Central memory CD8-positive, alpha-beta T cell (primary cell): ENCODE measurements around the gene STRIP1.

Experiments used
- ATAC-seq: fragments of 150-1000 bp; cut with Tn5 transposase; replicated peaks from 2 replicates; pipeline ENCODE4 v1.10.0; 2022; ENCODE audit warnings: mild to moderate bottlenecking, moderate FRiP score, moderate number of reproducible peaks; ENCODE audit not compliant: poor library complexity, severe bottlenecking; ENCODE audit errors: extremely low read depth
- DNase-seq, 2 donors: peaks; one replicate each; pipeline ENCODE4 v3.0.0; 2021; ENCODE audit warnings: low spot score in 2 of 2
- H3K27ac Mint-ChIP-seq: one replicate; pipeline ENCODE4 v1.8.0; 2022; ENCODE audit warnings: low read depth, mild to moderate bottlenecking, moderate library complexity, mixed read lengths
- H3K27me3 Mint-ChIP-seq: one replicate; pipeline ENCODE4 v1.8.0; 2022; ENCODE audit warnings: mixed read lengths
- H3K36me3 Mint-ChIP-seq: one replicate; pipeline ENCODE4 v1.8.0; 2022; ENCODE audit warnings: mild to moderate bottlenecking, moderate library complexity, mixed read lengths; ENCODE audit not compliant: insufficient read depth
- H3K4me1 Mint-ChIP-seq: one replicate; pipeline ENCODE4 v1.8.0; 2022; ENCODE audit warnings: mixed read lengths
- H3K4me3 Mint-ChIP-seq: one replicate; pipeline ENCODE4 v1.8.0; 2022; ENCODE audit warnings: mild to moderate bottlenecking, moderate library complexity, mixed read lengths
- H3K9me3 Mint-ChIP-seq: one replicate; pipeline ENCODE4 v1.8.0; 2022; ENCODE audit warnings: mixed read lengths

The STRIP1 gene

DNA sequence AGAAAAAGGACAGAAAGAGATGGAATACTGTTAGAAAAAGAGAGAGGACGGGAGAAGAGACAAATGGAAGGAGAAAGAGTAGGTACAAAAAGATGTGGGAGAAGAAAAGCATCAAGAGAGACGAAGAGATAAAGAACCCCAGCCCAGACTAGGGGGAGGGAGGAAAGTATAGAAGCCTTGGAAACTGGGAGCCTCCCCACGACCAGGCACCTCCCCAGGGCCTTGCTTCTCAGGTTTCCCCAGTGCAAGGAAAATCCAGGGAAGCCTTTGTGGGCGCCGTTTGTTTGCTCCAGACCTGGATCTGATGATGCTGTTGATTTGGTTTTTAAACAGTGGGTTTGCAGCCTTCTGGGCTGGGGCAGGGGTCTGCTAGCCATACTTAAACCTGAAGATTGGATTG is 51.2 kb downstream of the STRIP1 start:
- DNase-seq (no peak), ATAC-seq (no peak)
- Mint-ChIP-seq H3K4me1 (peaks cover 19% of the 10 kb centered on the region), H3K9me3 (no peaks in the 10 kb centered on the region), H3K4me3 (no peak overlapping the region), H3K27me3 (peaks cover 81% of the 10 kb centered on the region), H3K36me3 (peaks cover 4% of the 10 kb centered on the region), H3K27ac (no peak overlapping the region)

GRCh38 chr1:110086961-110087360 is 52.5 kb downstream of the STRIP1 start:
- peaks cover 75% of the 10 kb centered on the region for H3K27me3 Mint-ChIP-seq
- H3K9me3 Mint-ChIP-seq = no peaks in the 10 kb centered on the region
- no peak for ATAC-seq
- H3K27ac Mint-ChIP-seq = no peak overlapping the region
- peaks cover 4% of the 10 kb centered on the region for H3K36me3 Mint-ChIP-seq
- DNase-seq = no peak
- no peak overlapping the region for H3K4me3 Mint-ChIP-seq
- H3K4me1 Mint-ChIP-seq = peaks cover 19% of the 10 kb centered on the region

DNA sequence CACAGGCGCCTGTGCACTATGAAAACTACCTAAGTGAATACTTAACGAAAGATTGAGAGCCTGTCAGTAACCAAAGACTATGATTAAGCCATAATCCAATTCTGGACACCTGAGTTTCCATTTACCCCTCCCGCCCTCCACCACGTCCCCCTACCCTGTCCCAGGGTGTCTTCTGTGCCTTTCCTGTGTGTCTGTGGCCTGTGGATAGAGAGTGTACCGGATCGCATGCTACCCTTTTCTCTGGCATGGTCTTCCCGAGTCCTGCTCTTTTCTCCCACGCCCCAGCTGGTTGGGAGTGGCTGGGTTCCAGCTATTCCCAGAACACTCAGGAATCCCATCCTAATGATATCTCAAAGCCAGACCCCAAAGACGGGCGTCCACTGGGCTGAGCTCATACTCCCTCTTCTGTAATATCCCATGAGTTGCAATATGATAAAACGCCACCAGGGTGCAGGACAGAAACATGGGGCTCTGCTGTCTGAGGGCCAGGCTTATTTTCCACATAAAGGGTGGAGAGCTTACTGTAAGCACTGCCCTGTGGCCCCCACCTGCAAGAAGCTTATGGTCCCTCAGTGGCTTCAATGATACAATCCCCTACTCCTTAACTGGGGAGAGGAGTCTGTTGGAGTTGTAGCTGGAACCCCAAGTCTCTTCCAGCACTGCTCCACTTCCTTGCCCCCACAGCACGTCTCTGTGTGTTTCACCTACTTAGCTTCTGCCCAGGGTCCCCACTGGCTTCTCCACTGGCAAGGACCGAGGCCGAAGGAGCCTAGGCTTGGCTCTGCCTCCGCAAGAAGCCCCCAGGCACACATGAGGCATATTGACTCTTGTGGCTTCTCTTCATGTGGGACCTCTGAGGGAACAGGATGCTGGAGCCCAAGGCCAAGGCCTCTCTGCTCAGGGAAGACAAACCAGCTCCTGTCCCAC is 53.7 kb downstream of the STRIP1 start:
- DNase-seq = no peak
- peaks cover 18% of the 10 kb centered on the region for H3K4me1 Mint-ChIP-seq
- H3K27me3 Mint-ChIP-seq = peaks cover 74% of the 10 kb centered on the region
- H3K9me3 Mint-ChIP-seq = no peaks in the 10 kb centered on the region
- H3K4me3 Mint-ChIP-seq = no peak overlapping the region
- H3K27ac Mint-ChIP-seq = no peak overlapping the region
- H3K36me3 Mint-ChIP-seq = peaks cover 4% of the 10 kb centered on the region
- peak; percentile 63 for ATAC-seq

- Mint-ChIP-seq H3K27me3 (peaks cover 66% of the 10 kb centered on the region), H3K4me1 (peaks cover 11% of the 10 kb centered on the region), H3K36me3 (peaks cover 5% of the 10 kb centered on the region), H3K9me3 (no peaks in the 10 kb centered on the region), H3K4me3 (no peak overlapping the region), H3K27ac (no peak overlapping the region)
- ATAC-seq (no peak), DNase-seq (no peak)
Observed at GRCh38 chr1:110088739-110089316, 54.4 kb downstream of the STRIP1 start.

DNA sequence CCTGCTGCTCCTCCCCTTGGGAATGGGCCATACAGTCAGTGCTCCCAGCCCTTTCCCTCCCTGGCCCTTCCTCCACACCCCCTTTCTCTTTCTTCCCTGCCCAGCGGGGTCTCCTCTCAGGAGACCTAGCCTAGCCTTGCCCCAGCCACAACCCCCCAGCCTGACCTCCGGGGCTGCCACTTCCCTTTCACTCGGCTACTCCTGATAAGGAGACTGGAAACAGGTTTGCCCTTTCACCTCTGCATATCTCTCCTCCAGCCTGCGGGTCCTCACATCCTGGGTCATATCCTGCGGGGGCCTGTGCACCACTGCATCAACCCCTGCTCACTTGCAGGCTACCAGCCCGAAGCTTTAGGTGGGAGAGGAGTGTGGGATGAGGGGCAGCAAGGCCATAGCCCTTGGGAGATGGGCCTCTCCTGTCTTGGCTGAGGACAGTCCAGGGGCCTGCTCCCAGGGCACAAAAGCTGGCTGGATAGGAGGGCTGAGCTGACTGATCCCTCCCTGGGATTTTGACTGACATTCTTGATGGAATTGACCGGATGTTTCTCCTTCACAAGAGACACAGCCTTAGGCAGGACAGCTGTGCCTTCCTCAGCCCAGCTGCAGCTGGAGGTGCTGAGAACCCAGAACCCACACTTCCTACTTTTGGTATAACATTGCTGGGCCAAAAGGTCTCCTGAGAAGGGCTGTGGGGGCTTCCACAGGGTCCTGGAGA is 55.3 kb downstream of the STRIP1 start:
- ATAC-seq (no peak), DNase-seq (no peak)
- no peak overlapping the region for H3K4me3 Mint-ChIP-seq
- peaks cover 2% of the 10 kb centered on the region for H3K36me3 Mint-ChIP-seq
- H3K9me3 Mint-ChIP-seq = no peaks in the 10 kb centered on the region
- H3K27ac Mint-ChIP-seq = no peak overlapping the region
- peaks cover 57% of the 10 kb centered on the region for H3K27me3 Mint-ChIP-seq
- peaks cover 8% of the 10 kb centered on the region for H3K4me1 Mint-ChIP-seq

DNA sequence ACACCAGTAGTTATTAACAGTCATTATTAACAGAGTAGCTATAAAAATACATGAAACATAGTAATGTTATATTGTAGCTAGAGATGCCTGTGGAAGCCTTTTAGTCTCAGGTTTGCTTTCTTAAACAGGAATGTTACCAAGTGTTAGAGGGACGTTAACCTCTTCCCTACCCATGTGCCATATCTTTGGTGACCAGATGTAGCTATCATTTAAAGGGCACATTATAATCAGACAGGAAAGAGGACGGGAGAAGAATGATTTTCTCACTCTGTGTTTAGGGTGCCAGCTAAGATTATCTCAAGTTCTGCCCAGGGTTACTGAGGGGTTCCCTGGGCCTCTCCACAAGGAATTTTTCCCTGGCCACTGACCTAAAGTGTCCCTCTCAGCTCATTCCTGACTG is 57.0 kb downstream of the STRIP1 start:
- DNase-seq (no peak), ATAC-seq (no peak)
- Mint-ChIP-seq H3K9me3 (no peaks in the 10 kb centered on the region), H3K27me3 (peaks cover 53% of the 10 kb centered on the region), H3K4me1 (peaks cover 8% of the 10 kb centered on the region), H3K27ac (no peak overlapping the region), H3K4me3 (no peak overlapping the region), H3K36me3 (peaks cover 2% of the 10 kb centered on the region)

GRCh38 chr1:110091791-110092190 is 57.4 kb downstream of the STRIP1 start:
- DNase-seq (no peak), ATAC-seq (no peak)
- H3K27ac Mint-ChIP-seq = no peak overlapping the region
- H3K4me3 Mint-ChIP-seq = no peak overlapping the region
- peaks cover 53% of the 10 kb centered on the region for H3K27me3 Mint-ChIP-seq
- H3K4me1 Mint-ChIP-seq = peaks cover 8% of the 10 kb centered on the region
- H3K36me3 Mint-ChIP-seq = peaks cover 2% of the 10 kb centered on the region
- no peaks in the 10 kb centered on the region for H3K9me3 Mint-ChIP-seq

- ATAC-seq = no peak
- H3K9me3 Mint-ChIP-seq = no peaks in the 10 kb centered on the region
- no peak for DNase-seq
- H3K27ac Mint-ChIP-seq = no peak overlapping the region
- H3K4me3 Mint-ChIP-seq = no peak overlapping the region
- peaks cover 47% of the 10 kb centered on the region for H3K27me3 Mint-ChIP-seq
- peaks cover 5% of the 10 kb centered on the region for H3K4me1 Mint-ChIP-seq
- peaks cover 2% of the 10 kb centered on the region for H3K36me3 Mint-ChIP-seq
Observed at GRCh38 chr1:110092991-110093390, 58.6 kb downstream of the STRIP1 start.

- Mint-ChIP-seq H3K27ac (no peak overlapping the region), H3K4me1 (no peaks in the 10 kb centered on the region), H3K4me3 (no peak overlapping the region), H3K9me3 (no peaks in the 10 kb centered on the region), H3K27me3 (peaks cover 42% of the 10 kb centered on the region), H3K36me3 (peaks cover 2% of the 10 kb centered on the region)
- ATAC-seq (no peak), DNase-seq (no peak)
Observed at GRCh38 chr1:110094931-110095654, 60.7 kb downstream of the STRIP1 start.

GRCh38 chr1:110097507-110098221 is 63.2 kb downstream of the STRIP1 start:
- H3K4me3 Mint-ChIP-seq = no peak overlapping the region
- H3K4me1 Mint-ChIP-seq = no peaks in the 10 kb centered on the region
- H3K9me3 Mint-ChIP-seq = no peaks in the 10 kb centered on the region
- H3K36me3 Mint-ChIP-seq = peaks cover 2% of the 10 kb centered on the region
- ATAC-seq (no peak), DNase-seq (no peak)
- peaks cover 34% of the 10 kb centered on the region for H3K27me3 Mint-ChIP-seq
- H3K27ac Mint-ChIP-seq = no peak overlapping the region

DNA sequence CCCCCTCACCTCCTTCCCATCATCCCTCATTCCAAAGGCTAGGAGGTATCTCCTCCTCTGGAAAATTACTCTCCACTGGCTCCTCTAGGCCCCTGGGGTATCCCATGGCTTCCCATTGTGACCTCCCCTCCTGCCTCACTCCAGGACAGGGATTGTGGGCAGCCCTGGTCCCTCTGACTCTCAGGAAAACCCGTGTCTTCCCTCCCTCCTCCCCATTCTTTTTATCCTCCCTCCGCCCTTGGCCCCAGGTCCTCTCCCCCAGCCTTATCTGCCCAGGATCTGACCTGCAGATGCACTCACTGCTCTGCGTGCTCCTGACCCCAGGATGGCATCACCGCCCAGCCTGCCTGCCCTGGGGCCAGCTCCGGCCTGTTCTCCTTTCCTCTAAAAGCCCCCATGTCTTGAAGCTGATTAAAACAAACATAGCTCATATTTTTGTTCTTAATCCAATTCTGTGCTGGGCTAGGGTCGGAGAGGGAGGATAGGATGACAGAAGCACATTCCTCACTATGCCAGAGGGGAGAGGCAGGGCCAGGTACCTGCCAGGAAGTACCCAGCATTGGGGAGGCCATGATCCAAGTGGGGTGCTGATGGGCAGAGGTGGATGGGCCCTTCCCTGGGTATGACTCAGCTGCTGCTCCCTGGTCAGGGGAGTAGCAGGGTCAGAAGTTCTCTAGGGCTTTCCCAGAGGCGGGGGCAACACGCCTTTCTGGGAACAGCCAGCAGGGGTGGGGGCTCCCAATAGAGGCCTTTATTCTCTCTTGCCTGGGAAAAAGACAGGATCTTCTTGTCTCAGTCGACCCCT is 64.0 kb downstream of the STRIP1 start:
- no peak overlapping the region for H3K27ac Mint-ChIP-seq
- H3K27me3 Mint-ChIP-seq = peaks cover 31% of the 10 kb centered on the region
- ATAC-seq = no peak
- H3K36me3 Mint-ChIP-seq = no peaks in the 10 kb centered on the region
- H3K4me1 Mint-ChIP-seq = no peaks in the 10 kb centered on the region
- no peak for DNase-seq
- no peaks in the 10 kb centered on the region for H3K9me3 Mint-ChIP-seq
- no peak overlapping the region for H3K4me3 Mint-ChIP-seq
